Panc1 (cell line): ENCODE results near the gene RPS19BP1.

ENCODE experiments used
- POLR2AphosphoS5 ChIP-seq: IDR thresholded peaks from 2 replicates; pipeline ENCODE4 v1.6.1; 2012; ENCODE audit warnings: mild to moderate bottlenecking, low read depth, low read length, moderate library complexity
- SIN3A ChIP-seq: IDR thresholded peaks from 2 replicates; pipeline ENCODE4 v1.6.1; 2012; ENCODE audit warnings: low read depth, mild to moderate bottlenecking, low read length, moderate library complexity, borderline replicate concordance; ENCODE audit not compliant: insufficient read depth
- TCF7L2 ChIP-seq: IDR thresholded peaks from 2 replicates; pipeline ENCODE4 v1.6.1; 2011; ENCODE audit warnings: mild to moderate bottlenecking, low read depth, low read length, inconsistent platforms

DNA sequence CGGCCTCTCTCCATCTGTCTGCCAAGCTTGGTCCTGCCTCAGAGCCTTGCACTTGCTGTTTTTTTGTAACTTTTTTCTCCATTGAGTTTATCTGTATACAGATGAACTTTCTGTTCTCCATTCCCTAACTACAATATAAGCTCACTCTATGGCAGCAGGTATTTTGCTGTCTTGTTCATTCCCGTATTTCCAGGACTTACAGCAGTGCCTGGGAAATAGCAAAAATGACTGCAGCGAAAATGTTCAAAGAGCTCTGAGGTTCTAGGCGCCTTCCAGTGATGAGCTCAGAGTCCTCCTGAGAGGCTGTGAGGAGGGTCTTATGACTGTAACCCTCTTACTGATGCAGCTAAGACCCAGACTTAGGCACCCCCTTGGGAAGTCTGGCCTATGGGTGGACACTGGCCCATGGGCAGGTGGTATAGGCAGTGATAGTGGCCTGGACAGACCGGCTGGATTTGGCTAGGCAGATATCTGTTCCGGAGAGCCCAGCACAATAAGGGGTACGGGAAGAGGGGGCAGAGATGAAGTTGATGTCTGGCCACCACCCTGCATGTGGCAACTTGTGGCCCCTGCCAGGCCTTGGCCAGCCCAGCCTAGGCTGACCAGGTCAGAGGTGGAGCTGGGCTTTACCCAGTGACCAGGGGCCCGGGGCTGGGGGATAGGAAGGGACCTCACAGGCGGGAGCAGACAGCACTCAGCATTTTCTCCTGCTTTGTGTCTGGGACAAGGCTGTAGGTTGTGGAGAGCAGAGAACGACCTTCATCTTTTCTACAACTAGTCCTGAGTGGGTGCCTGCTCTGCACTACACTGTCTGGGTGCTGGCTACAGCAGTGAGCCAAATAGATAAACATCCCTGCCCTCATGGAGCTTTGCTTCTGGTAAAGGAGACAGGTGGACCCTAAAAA lies 7.5 kb downstream of the RPS19BP1 start:
- no peak for TF ChIP-seq TCF7L2
- no peak for TF ChIP-seq POLR2AphosphoS5
- no peak for TF ChIP-seq SIN3A
